OCI-LY3 (cell line): ENCODE results near the gene ANKRD33B.

Experiments
- H2AFZ ChIP-seq: fragments of 200-600, 300-600 bp; shearing (Covaris generic); 2 replicates; pipeline ENCODE4 v1.6.0; 2014; ENCODE audit warnings: antibody characterized with exemption, low read depth, low read length
- H3K27ac ChIP-seq: fragments of 200-600, 300-600 bp; sonication (generic); 2 replicates; pipeline ENCODE4 v1.5.1; 2014; ENCODE audit warnings: mild to moderate bottlenecking, low read length, moderate library complexity, mixed read lengths
- H3K27me3 ChIP-seq: fragments of 200-600, 300-600 bp; sonication (generic); 2 replicates; pipeline ENCODE4 v1.6.1; 2014; ENCODE audit warnings: low read depth, low read length, mixed read lengths
- H3K36me3 ChIP-seq: fragments of 200-600, 300-600 bp; sonication (generic); replicated peaks from 2 replicates; pipeline ENCODE3; 2014; ENCODE audit warnings: low read depth, low read length, mixed read lengths
- H3K4me1 ChIP-seq: fragments of 300-600, 200-600 bp; sonication (generic); 2 replicates; pipeline ENCODE4 v1.6.1; 2014; ENCODE audit warnings: low read length, mixed read lengths
- H3K4me2 ChIP-seq: fragments of 200-600, 300-600 bp; sonication (generic); 2 replicates; pipeline ENCODE4 v1.6.1; 2014; ENCODE audit warnings: low read length, mixed read lengths
- H3K4me3 ChIP-seq: fragments of 300-600, 200-600 bp; sonication (generic); 2 replicates; pipeline ENCODE4 v1.5.1; 2014; ENCODE audit warnings: antibody characterized with exemption, mild to moderate bottlenecking, low read length, moderate library complexity
- H3K79me2 ChIP-seq: fragments of 300-600, 200-600 bp; shearing (Covaris generic); 2 replicates; pipeline ENCODE4 v1.6.1; 2014; ENCODE audit warnings: mild to moderate bottlenecking, low read length, mixed read lengths
- H3K9ac ChIP-seq: fragments of 300-600, 200-600 bp; shearing (Covaris generic); 2 replicates; pipeline ENCODE4 v1.6.0; 2014; ENCODE audit warnings: mild to moderate bottlenecking, low read length, moderate library complexity
- H3K9me3 ChIP-seq: fragments of 200-600, 300-600 bp; shearing (Covaris generic); 2 replicates; pipeline ENCODE4 v1.6.1; 2014; ENCODE audit warnings: low read length, mixed read lengths; ENCODE audit not compliant: insufficient read depth
- H4K20me1 ChIP-seq: fragments of 200-600, 300-600 bp; sonication (generic); 2 replicates; pipeline ENCODE4 v1.6.1; 2016; ENCODE audit warnings: low read length, mixed read lengths; ENCODE audit not compliant: insufficient read depth
- CTCF ChIP-seq: fragments of 200-600, 300-600 bp; sonication (generic); IDR thresholded peaks from 2 replicates; pipeline ENCODE4 v1.5.1; 2014; ENCODE audit warnings: antibody characterized with exemption, low read length, low read depth
- EZH2phosphoT487 ChIP-seq: fragments of 200-600 bp; shearing (Covaris generic); IDR thresholded peaks from 2 replicates; pipeline ENCODE4 v1.6.1; 2018; ENCODE audit warnings: antibody characterized with exemption, mixed run types, low read depth

Gene ANKRD33B

GRCh38 chr5:10644192-10644591 is 80.3 kb downstream of the ANKRD33B start:
- H3K79me2 ChIP-seq, result peaks cover 81% of the 10 kb centered on the region
- H3K27ac ChIP-seq, result no peak overlapping the region

GRCh38 chr5:10645146-10645545 is 81.3 kb downstream of the ANKRD33B start:
- no peak overlapping the region for H3K4me3 ChIP-seq
- no peak overlapping the region for H3K27ac ChIP-seq
- no peaks in the 10 kb centered on the region for H3K9me3 ChIP-seq
- H3K9ac ChIP-seq, result no peak overlapping the region
- peaks cover 32% of the 10 kb centered on the region for H3K4me1 ChIP-seq
- peaks cover 12% of the 10 kb centered on the region for H4K20me1 ChIP-seq
- H3K79me2 ChIP-seq, result peaks cover 78% of the 10 kb centered on the region
- no peak for TF ChIP-seq CTCF
- TF ChIP-seq EZH2phosphoT487, result no peak
- H3K4me2 ChIP-seq, result no peak overlapping the region
- no peaks in the 10 kb centered on the region for H3K27me3 ChIP-seq
- peaks cover 27% of the 10 kb centered on the region for H3K36me3 ChIP-seq
- no peak overlapping the region for H2AFZ ChIP-seq

More at GRCh38 chr5:10644192-10644591, 80.3 kb downstream of the ANKRD33B start:
- H3K9ac ChIP-seq, result no peak overlapping the region
- H3K36me3 ChIP-seq, result peaks cover 29% of the 10 kb centered on the region
- no peak overlapping the region for H3K4me2 ChIP-seq
- no peak overlapping the region for H3K4me3 ChIP-seq
- no peaks in the 10 kb centered on the region for H3K27me3 ChIP-seq
- H3K4me1 ChIP-seq, result peaks cover 32% of the 10 kb centered on the region
- H3K9me3 ChIP-seq, result no peaks in the 10 kb centered on the region
- H4K20me1 ChIP-seq, result peaks cover 12% of the 10 kb centered on the region
- TF ChIP-seq EZH2phosphoT487 (no peak), CTCF (no peak)
- H2AFZ ChIP-seq, result no peak overlapping the region

GRCh38 chr5:10645671-10646070 is 81.8 kb downstream of the ANKRD33B start:
- H4K20me1 ChIP-seq, result peaks cover 12% of the 10 kb centered on the region
- peaks cover 32% of the 10 kb centered on the region for H3K4me1 ChIP-seq
- no peak overlapping the region for H3K9ac ChIP-seq
- H3K4me2 ChIP-seq, result no peak overlapping the region
- peaks cover 23% of the 10 kb centered on the region for H3K36me3 ChIP-seq
- peaks cover 73% of the 10 kb centered on the region for H3K79me2 ChIP-seq
- no peaks in the 10 kb centered on the region for H3K9me3 ChIP-seq
- H3K27me3 ChIP-seq, result no peaks in the 10 kb centered on the region
- H3K4me3 ChIP-seq, result no peak overlapping the region
- no peak overlapping the region for H3K27ac ChIP-seq
- H2AFZ ChIP-seq, result no peak overlapping the region
- TF ChIP-seq CTCF (no peak), EZH2phosphoT487 (no peak)

GRCh38 chr5:10647640-10648039 is 83.8 kb downstream of the ANKRD33B start:
- Histone ChIP-seq H4K20me1 (peaks cover 8% of the 10 kb centered on the region; the same call in 1 of the 2 replicates), H3K9me3 (no peaks in the 10 kb centered on the region), H3K9ac (no peak overlapping the region), H3K4me2 (no peak overlapping the region), H3K79me2 (peaks cover 69% of the 10 kb centered on the region), H3K36me3 (peaks cover 27% of the 10 kb centered on the region), H3K27ac (no peak overlapping the region), H2AFZ (no peak overlapping the region), H3K4me1 (peaks cover 27% of the 10 kb centered on the region), H3K27me3 (no peaks in the 10 kb centered on the region), H3K4me3 (no peak overlapping the region)
- TF ChIP-seq EZH2phosphoT487 (no peak), CTCF (no peak)
